HG03097 (cell line): ENCODE results near the gene MAMLD1.

Experiments used
- ATAC-seq: cut with Tn5 transposase; IDR thresholded peaks from one replicate; pipeline ENCODE4 v1.9.1; 2021; ENCODE audit not compliant: unreplicated experiment, low FRiP score

MAMLD1 gene

DNA sequence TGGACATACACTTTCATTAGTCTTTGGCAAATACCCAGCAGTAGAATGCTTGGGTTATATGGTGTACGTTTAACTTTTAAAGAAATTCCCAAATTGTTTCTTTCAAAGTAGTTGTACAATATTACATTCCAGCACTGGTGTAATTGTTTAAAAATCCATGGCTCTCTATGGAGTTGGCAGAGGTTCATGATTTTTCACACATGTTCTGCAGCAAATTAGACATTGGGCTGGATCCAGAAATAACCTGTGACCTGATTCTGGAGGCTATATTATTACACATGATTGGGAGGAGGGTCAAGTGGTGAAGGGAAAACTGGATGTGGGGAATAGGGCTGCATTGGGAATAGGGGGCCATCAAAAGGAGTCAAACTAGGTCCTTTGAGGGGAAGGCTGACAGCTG lies 41.9 kb downstream of the MAMLD1 start:
- ATAC-seq, result no peak

DNA sequence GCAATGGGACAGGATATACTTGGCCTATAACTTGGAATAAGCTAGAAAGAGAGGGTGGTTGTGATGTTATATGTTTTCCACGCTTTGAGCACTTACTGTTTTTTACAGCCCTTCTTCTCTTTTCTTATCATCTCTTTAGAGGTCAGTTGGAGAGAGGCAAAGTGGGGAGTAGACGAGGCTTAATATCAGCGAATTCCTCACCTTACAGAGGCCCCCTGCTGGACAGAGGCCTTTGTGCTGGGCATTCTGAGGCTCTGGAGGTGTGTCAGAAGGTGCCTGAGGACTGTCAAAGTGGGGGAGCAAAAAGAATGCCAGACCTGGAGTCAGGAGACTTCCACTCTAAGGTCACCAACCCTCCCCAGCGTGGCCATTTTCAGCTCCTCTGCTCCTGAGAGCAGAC lies 42.5 kb downstream of the MAMLD1 start:
- ATAC-seq, result no peak

DNA sequence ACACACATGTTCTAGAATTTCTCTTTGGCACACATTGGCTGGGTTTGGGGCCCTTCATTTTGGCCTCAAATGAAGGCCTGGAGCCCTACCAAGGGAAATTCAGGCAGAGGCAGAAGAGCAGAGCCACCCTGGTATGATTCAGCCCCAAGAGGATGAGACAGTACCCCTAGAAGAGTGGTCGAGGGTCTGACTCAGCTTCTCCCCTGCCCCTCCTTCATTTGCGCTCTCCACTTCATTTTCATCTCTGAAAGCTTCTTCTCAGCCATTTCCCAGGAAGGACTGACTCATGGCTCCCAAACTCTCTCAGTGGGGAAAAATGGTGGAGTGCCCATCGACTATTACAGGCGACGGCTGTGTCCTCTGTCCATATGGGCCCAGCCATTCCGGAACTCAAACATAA lies 43.5 kb downstream of the MAMLD1 start:
- no peak for ATAC-seq

DNA sequence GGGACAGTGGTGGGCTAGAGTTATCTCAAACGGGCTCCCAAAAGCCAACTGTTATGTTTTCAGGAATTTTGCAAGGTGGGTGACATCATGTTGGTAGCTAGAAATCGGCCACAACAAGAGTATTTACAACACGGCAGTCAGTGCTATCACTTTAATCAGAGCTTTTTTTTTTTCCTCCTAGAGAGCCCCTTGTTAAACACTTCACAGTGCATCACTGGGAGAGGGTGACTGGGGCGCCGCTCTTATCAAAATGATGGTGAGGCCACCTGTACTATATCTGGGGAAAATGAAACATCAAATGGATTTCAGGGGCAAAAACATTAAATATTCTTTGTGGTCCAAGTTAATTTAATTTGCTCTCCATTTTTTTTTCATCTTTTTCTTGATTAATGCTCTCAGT lies 44.9 kb downstream of the MAMLD1 start:
- ATAC-seq, result no peak

DNA sequence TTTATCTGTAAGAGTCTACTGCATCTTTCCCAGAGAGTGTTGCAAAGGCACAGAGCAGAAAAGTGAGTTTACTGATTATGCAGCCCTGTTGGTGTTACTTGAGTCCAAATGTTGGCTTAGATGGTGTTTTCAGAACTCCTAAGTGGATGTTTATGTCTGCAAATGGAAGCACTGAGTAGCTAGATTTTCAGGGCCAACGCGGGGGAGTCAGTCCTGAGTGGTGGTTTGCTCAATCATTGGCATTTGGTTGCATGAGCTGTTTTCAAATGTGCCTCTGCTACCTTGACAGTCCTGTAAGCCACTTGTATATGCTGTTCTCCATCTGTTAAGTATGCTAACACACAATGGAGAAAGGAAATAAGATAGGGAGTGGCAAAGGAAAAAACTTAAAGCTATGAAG lies 45.4 kb downstream of the MAMLD1 start:
- ATAC-seq, result no peak

DNA sequence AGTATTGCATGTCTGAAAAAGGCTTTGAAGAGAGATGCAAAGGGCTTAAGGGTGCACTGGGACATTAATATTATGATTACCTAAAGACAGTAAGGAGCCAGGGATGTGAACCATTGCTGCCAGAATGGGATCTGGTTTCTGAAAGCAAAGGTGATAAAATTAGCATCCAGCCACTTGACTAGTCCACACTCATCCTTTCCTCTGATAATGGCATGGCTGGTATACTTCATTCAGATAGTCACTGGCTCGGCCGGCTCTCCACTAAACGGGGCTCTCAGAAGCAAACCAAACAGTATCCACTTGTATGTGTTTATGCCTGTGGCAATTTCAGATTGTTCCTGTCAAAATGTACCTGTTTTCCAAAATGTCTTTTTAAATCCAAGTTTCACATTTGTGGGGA lies 46.4 kb downstream of the MAMLD1 start:
- ATAC-seq, result no peak

DNA sequence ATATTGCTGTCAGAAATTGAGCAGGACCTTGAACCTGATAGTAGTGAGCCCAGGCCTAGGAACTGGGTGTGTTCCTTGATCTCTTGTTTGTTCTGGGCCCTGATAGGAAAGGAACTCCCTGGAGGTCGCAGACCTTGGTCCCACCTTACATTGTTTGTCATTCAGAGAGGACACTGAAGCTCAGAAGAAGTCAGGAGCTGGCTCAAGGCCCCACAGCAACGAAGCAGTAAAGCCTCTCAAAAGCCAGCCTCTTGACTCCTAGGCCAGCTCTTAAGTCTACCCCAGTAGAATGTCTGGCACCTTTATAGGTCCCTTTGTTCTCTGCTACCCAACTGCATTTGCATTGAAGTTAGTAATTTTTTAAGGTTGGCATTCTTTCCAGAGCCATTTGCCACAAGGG lies 46.8 kb downstream of the MAMLD1 start:
- ATAC-seq, result no peak

DNA sequence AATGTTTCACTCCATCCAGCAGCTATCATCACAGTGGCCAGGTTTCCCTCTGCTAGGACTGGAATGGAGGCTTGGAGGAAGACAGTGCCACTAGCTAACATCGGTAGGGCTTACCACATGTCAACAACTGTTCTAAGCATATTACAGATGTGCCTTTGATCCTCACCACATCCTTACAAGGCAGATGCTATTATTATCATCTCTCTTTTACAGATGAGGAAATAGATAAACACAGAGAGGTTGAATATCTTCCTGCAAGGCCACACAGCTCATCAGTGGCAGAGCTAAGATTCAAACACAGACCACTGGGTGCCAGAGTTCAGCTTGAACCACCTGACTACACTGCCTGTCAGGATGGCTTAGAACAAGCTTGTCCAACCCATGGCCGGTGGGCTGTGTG lies 47.4 kb downstream of the MAMLD1 start:
- ATAC-seq, result no peak

DNA sequence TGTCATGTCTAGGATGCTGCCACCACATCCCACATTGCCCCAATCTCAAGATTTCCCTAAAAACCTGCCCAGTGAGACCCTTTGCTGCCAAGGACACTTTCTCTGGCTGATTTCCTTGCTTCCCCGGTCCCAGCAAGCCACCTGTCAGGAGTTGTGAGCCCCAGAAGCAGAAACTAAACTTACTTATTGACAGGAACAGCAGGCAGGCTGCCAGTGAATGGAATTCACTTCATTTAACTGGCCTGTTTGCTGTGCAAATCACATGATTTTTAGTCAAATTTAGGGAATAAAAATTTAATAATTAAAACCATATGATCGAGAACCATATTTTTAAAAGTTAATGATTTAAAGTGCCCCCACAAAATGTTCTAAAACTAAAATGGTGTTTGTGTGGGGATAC lies 48.5 kb downstream of the MAMLD1 start:
- no peak for ATAC-seq

DNA sequence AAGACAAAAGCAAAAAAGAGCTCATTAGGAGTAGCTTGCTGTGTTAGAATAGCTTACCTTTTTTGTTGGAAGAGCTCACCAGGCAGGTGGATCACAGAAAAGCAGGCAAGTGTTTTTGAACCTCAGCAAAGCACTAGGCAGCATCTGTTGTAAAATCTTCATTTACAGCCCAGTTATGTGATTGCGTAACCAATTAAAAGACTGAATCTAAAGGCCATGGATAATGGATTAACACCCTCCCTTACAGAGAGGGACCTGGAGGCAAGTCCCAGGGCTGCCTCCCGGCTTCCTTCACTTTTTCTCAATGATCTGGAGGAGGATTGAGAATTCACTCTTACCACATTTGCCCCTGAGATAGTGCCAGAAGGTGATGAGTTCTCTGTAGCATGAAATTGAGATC lies 51.1 kb downstream of the MAMLD1 start:
- ATAC-seq, result no peak

DNA sequence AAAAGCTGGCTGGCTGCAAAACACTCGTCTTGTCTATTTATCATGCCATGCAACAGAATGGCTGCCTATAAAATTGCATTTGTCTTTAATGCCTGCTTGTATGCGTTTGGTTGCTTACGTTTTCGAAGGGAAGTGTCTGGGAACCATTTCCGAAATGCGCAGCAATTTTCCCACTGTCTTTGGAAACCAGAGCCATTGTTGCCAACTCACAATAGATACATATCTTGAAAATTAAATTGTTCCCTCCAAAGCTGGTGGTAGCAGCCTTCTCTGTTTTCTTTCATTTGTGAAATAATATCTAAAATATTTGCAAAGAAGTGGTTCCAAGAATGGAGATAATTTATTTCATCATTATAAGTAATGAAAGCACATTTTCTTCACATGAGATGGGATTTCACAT lies 53.4 kb downstream of the MAMLD1 start:
- ATAC-seq, result no peak

DNA sequence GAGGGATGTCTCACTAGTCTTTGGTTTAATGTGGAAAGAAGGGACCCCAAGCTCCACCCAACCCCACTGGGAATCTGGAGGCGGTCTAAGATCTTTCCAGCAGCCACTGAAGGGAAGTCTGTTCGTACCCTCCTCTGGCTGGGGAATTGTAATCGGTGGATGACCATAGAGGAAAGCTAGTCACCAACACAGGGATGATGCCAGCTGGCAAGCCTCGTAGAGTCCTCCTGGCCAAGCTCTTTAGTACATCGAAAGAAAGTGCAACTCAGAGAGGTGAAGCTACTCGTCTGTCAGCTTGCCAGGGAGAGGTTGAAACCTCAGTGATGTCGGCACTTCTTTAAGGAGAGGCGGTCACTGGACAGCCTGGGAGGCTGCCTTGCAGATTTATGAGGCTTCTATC lies 58.7 kb downstream of the MAMLD1 start:
- no peak for ATAC-seq

DNA sequence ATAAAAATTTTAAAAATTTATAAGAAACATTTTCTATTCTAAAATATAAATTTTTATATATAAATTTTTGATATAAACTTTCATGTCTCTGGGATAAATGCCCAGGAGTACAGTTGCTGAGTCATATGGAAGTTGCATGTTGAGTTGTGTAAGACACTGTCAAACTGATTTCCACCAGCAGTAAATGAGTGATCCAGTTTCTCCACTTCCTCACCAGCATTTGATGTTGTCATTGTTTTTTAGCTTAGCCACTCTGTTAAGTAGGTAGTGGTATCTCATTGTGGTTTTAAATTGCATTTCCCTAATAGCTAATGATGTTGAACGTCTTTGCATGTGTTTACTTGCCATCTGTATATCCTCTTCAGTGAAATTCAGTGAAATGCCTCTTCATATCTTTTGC lies 66.5 kb downstream of the MAMLD1 start:
- ATAC-seq, result no peak

DNA sequence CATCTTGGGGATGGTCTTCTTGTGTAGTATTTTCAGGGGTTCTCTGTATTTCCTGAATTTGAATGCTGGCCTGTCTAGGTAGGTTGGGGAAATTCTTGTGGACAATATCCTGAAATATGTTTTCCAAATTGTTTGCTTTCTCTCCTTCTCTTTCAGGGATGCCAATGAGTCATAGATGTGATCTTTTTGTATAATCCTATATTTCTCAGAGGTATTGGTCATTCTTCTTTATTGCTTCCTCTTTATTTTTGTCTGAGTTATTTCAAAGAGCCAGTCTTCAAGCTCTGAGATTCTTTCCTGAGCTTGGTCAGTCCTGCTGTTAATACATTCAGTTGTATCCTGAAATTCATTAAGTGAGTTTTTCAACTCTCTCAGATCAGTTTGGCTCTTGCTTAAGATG lies 73.1 kb downstream of the MAMLD1 start:
- ATAC-seq, result no peak

DNA sequence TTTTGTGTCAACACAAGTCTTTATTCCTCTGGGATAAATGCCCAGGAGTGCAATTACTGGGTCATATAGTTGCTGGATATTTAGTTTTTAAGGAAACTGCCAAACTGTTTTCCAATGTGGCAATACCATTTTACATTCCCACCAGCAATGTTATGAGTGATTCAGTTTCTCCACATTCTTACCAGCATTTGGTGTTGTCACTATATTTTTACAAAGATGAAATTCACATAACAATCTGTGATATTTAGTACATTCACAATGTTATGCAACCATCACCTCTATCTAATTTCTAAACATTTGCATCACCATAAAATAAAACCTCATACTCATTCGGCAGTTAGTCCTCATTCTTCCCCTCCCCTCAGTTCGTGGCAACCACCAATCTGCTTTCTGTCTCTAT lies 75.0 kb downstream of the MAMLD1 start:
- ATAC-seq, result no peak

DNA sequence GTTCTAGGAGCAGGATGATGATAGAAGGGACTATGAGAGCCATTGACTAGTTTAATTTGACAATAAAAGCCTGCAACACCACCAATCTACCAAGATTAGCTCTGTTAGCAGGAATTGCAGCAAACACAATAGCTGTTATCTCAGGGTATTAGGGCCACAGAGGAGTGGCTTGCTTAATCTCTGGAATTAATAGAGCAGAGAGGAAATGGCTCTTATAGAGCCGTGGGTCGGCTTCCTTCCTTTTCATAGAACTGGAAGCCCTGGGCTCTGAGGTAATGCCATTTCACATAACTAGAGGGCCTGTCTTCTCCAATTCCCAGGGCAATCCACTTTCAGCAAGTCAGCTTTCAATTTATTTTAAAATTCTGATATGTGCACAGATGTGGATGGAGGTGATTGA lies 83.0 kb downstream of the MAMLD1 start:
- no peak for ATAC-seq

DNA sequence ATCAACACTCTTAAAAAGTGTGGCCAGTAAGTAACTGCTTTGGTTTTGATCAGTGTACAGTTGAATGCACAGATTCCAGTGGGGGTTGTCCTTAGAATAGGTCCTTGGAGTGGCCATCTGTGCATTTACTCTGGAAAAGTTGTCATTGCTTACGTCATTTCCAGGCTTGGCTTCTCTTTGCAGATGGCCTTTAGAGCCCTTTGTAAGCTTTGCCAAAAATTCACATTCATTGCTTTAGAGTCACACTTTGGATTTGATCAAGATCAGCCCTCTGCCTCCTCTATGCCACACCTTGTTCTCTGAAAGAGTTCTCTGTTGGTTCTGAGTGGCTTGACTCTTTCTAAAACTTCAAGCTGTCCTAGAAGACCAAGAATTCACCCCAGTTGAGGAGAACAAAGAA lies 83.9 kb downstream of the MAMLD1 start:
- no peak for ATAC-seq

DNA sequence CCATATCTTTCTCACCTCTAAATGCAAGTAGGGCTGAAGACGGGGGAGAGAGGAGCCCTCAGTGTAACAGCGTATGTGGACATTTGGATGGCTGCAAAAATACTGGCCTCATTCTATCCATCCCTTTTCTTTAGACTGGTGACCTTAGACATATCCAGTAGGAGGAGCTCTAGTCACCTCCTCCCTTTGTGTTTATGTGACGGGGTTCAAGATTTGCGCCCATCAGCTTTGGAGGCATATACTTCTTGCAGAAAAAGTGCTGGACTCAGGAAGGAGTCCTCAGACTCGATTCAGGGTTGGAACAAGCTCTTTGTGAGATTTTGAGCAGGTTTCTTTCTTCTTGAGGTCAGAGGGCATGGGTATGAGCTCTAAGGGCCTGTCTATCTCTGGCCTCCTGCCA lies 86.2 kb downstream of the MAMLD1 start:
- no peak for ATAC-seq

DNA sequence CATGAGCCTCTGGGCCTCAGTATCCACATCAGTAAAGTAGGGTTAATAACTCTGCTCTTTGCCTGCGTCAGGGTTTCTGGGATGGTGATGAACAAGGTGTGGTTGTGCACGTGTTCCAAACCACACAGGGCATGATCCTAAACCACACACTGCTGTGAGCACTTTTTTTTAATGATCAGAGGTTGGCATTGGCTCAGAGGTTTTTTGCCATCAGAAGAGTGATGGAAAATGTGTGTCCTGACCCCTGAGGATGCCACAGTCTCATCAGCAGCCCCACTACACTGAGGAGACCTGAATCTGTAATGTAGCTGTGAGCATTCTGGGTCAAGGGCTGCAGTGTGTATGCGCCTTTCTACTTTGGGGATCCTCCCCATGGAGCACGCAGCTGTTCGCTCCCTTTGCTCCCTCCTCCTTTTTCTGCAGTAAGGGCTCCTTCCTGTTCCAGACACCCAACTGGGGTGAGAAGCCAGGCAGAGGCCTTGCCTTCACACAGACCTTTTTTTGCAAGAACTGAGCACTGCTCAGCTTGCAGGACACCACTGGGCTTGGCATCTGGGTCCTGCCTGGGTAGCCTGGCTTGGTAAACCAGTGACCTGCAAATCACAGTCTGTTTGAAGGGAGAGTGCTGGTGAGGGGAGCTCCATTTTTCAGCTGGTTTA lies 87.5 kb downstream of the MAMLD1 start:
- ATAC-seq, result no peak

DNA sequence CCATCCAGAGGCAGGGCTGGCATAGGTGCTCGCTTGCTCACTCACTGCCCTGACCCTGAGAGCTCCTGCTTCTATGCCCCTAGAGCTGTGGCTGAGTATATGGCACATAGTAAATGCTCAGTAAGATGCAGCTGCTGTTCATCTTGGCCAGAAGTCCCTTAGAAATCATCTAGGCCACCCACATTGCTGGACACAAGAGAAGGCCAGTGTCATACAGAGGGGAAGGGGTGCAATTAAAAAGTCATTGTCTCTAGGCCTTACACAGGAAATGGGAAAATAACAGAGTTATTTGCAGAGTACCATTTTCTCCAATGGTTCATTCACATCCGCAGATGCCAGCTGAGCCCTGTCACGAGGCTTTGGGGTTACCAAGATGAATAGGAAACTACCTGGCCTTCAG lies 88.8 kb downstream of the MAMLD1 start:
- no peak for ATAC-seq

DNA sequence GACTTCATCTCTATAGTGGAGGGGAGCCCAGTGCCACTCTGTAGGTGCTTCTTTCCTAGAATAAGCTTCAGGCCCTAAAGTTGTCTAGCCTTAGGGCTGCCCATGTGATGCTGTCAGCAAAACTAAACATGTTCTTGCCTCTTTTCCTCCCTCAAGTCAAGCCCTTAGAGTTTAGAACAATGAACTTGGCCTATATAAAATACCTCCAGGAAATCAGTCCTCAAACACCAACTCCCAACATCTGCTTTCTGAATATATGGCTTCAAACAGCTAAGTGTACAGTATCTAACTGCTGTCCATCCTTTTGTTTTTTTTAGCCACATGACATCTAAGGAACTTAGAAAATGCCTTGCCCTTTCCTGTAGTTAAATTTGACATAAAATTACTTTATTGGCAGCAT lies 91.0 kb downstream of the MAMLD1 start:
- ATAC-seq, result no peak

DNA sequence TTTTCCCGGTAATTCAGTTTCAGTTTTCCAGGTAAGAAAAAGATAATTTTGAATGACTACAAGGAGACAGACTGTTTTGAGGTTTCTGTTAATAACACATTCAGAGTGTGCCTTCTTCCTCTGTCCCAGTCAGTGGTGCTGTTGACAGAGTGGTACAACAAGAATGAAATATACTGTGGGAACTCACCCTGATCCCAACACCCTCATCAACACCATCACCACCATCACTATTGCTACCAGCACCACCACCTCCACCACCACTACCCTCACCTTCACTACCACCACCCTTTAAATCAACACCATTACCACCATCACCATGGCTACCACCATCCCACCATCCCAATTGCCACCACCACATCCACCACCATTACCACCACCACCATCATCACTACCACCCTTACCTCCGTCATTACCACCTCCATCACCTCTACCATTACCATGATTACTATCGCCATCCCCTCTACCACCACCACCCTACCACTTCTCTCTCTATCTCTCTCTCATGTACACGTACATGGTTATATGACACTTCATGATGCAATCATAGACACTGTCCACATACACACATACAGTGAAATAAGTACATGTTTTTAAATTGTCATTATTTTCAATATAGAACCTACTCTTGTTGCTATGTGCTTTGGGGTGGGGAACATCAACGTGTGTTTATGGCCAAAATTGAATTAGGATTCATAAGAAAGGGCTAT lies 91.5 kb downstream of the MAMLD1 start:
- no peak for ATAC-seq

DNA sequence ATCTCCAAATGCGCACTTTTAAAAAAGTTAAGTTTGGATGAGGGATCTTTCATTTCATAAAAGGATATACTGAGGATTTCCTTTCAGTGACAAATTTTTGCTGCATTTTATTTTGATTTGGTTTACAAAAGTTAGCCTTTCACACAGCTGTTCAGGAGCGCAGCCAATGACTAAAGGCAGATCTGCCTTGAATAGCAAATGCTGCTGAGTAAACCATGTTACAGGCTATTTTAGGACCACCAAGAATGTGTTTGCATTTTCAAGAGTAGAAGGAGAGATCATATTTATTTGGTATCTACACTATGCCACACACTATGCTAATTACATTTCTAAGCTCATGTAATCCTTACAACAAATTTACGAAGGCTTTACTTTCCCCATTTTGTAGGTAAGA lies 92.1 kb downstream of the MAMLD1 start:
- ATAC-seq, result no peak
